ENCODE measurements around the gene TIMM17A.
"Not testable (repeated sequence)": the region's sequence is repeated elsewhere in the genome, so short reads cannot be mapped to it uniquely, and the experiment has no call there.

Gene TIMM17A

DNA sequence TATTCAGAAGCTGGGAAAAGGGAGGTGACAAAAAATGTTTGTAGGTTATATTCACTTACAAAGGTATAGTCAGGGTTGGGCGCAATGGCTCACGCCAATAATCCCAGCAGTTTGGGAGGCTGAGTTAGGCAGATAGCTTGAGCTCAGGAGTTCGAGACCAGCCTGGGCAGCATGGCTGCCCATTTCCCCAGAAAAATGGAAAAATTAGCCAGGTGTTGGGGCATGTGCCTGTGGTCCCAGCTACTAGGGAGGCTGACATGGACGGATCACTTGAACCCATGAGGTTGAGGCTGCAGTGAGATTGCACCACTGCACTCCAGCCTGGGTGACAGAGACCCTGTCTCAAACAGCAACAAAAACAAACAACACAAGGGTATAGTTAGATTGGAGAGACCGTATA is 3.0 kb downstream of the TIMM17A start:
- no peaks in the 10 kb centered on the region for H3K27me3 ChIP-seq (ENCODE audit: control insufficient read depth, insufficient read depth, low read length)
- H3K36me3 ChIP-seq (ENCODE audit: control insufficient read depth, insufficient read depth, low read length), result peaks cover 54% of the 10 kb centered on the region
- no peak overlapping the region for H3K27ac ChIP-seq (ENCODE audit: low read depth, low read length)
- 0 out of 2 replicates have a peak, but pooled peaks cover 3% of the 10 kb centered on the region for H3K4me1 ChIP-seq (ENCODE audit: control insufficient read depth, insufficient read depth, low read length)
- H3K9ac ChIP-seq (ENCODE audit: low read depth, low read length), result no peak overlapping the region
- H3K4me3 ChIP-seq (ENCODE audit: low read depth, low read length), result no peak overlapping the region
- H3K9me3 ChIP-seq (ENCODE audit: control insufficient read depth, insufficient read depth, low read length), result no peaks in the 10 kb centered on the region

DNA sequence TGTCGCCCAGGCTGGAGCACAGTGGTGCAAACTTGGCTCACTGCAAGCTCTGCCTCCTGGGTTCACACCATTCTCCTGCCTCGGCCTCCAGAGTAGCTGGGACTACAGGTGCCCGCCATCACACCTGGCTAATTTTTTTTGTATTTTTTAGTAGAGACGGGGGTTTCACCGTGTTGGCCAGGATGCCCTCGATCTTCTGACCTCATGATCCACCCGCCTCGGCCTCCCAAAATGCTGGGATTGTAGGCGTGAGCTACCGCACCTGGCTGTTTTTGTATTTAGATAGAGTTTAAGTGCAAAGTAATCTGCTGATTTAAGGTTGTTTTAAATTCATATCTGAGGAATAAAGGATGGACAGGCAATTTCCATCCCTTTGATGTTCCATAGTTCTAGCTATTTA is 7.1 kb downstream of the TIMM17A start:
- H3K27ac ChIP-seq (ENCODE audit: low read depth, low read length), result not testable (repeated sequence)
- H3K36me3 ChIP-seq (ENCODE audit: control insufficient read depth, insufficient read depth, low read length), result peaks cover 81% of the 10 kb centered on the region

DNA sequence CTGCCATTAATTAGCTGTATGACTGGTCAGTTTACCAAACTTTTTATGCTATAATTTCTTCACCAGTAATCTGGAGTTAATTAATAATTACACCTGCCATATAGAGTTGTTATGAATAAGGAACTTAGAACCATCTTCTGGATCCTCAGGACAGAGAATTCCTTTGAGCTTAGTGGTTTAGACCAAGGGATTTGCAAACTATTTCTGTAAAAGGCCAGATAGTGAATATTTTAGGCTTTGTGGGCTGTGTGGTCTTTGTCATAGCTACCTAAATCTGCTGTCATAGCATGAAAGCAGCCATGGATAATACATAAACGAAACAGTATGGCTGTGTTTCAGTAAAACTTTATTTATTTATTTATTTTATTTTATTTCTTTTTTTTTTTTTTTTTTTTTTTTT is 9.0 kb downstream of the TIMM17A start:
- no peak overlapping the region for H3K9ac ChIP-seq (ENCODE audit: low read depth, low read length)
- no peaks in the 10 kb centered on the region for H3K27me3 ChIP-seq (ENCODE audit: control insufficient read depth, insufficient read depth, low read length)
- no peak overlapping the region for H3K27ac ChIP-seq (ENCODE audit: low read depth, low read length)
- peaks cover 84% of the 10 kb centered on the region for H3K36me3 ChIP-seq (ENCODE audit: control insufficient read depth, insufficient read depth, low read length)
- H3K4me1 ChIP-seq (ENCODE audit: control insufficient read depth, insufficient read depth, low read length), result no peaks in the 10 kb centered on the region
- H3K4me3 ChIP-seq (ENCODE audit: low read depth, low read length), result no peak overlapping the region
- H3K9me3 ChIP-seq (ENCODE audit: control insufficient read depth, insufficient read depth, low read length), result no peaks in the 10 kb centered on the region

More for the DNA sequence above, 7.1 kb downstream of the TIMM17A start:
- H3K9ac ChIP-seq (ENCODE audit: low read depth, low read length); H3K4me3 ChIP-seq (ENCODE audit: low read depth, low read length); H3K9me3 ChIP-seq (ENCODE audit: control insufficient read depth, insufficient read depth, low read length); H3K4me1 ChIP-seq (ENCODE audit: control insufficient read depth, insufficient read depth, low read length); H3K27me3 ChIP-seq (ENCODE audit: control insufficient read depth, insufficient read depth, low read length): not testable (repeated sequence)

DNA sequence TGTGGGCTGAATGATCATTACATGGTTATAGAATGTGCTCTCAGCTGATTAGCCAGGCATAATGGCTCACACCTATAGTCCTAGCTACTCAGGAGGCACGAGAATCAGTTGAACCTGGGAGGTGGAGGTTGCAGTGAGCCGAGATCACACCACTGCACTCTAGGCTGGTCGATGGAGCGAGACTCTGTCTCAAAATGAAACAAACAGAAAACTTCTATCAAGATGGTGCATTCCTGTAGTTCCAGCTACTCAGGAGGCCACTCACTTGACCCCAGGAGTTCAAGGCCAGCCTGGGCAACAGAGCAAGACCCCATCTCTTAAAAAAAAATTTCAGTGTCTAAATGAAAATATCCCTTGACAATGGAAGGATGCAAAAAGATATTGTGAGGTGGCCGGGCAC is 10.9 kb downstream of the TIMM17A start:
- no peak overlapping the region for H3K9ac ChIP-seq (ENCODE audit: low read depth, low read length)
- H3K36me3 ChIP-seq (ENCODE audit: control insufficient read depth, insufficient read depth, low read length), result peaks cover 91% of the 10 kb centered on the region

DNA sequence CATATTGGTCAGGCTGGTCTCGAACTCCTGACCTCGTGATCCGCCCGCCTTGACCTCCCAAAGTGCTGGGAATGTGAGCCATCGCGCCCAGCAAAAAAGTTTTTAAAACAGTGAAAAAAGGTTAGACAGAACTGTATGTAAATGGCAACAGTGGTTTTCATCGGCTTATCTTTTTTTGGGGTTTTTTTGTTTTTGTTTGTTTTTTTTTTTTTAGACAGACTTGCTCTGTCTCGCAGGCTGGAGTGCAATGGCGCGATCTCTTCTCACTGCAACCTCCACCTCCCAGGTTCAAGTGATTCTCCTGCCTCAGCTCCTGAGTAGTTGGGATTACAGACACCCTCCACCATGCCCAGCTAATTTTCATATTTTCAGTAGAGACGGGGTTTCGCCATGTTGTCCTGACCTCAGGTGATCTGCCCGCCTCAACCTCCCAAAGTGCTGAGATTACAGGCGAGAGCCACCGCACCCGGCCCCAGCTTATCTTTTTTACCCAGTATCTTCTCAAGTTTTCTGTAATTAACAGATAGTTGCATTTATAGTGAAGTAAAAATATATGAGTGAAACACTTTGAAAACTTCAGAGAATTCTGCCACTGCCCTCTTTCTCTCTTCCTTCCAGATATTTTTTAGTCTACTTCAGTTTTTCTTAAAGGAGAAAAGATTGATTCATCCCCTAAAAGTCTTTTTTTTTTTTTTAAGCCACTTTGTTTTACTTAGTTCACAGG is 13.1 kb downstream of the TIMM17A start:
- Histone ChIP-seq H3K9ac (ENCODE audit: low read depth, low read length) (no peak overlapping the region), H3K4me3 (ENCODE audit: low read depth, low read length) (no peak overlapping the region), H3K9me3 (ENCODE audit: control insufficient read depth, insufficient read depth, low read length) (no peaks in the 10 kb centered on the region), H3K27me3 (ENCODE audit: control insufficient read depth, insufficient read depth, low read length) (no peaks in the 10 kb centered on the region), H3K36me3 (ENCODE audit: control insufficient read depth, insufficient read depth, low read length) (peaks cover 70% of the 10 kb centered on the region), H3K27ac (ENCODE audit: low read depth, low read length) (no peak overlapping the region), H3K4me1 (ENCODE audit: control insufficient read depth, insufficient read depth, low read length) (no peaks in the 10 kb centered on the region)

More for the DNA sequence above, 10.9 kb downstream of the TIMM17A start:
- Histone ChIP-seq H3K4me1 (ENCODE audit: control insufficient read depth, insufficient read depth, low read length) (no peaks in the 10 kb centered on the region), H3K27ac (ENCODE audit: low read depth, low read length) (no peak overlapping the region), H3K4me3 (ENCODE audit: low read depth, low read length) (no peak overlapping the region), H3K27me3 (ENCODE audit: control insufficient read depth, insufficient read depth, low read length) (no peaks in the 10 kb centered on the region), H3K9me3 (ENCODE audit: control insufficient read depth, insufficient read depth, low read length) (no peaks in the 10 kb centered on the region)

DNA sequence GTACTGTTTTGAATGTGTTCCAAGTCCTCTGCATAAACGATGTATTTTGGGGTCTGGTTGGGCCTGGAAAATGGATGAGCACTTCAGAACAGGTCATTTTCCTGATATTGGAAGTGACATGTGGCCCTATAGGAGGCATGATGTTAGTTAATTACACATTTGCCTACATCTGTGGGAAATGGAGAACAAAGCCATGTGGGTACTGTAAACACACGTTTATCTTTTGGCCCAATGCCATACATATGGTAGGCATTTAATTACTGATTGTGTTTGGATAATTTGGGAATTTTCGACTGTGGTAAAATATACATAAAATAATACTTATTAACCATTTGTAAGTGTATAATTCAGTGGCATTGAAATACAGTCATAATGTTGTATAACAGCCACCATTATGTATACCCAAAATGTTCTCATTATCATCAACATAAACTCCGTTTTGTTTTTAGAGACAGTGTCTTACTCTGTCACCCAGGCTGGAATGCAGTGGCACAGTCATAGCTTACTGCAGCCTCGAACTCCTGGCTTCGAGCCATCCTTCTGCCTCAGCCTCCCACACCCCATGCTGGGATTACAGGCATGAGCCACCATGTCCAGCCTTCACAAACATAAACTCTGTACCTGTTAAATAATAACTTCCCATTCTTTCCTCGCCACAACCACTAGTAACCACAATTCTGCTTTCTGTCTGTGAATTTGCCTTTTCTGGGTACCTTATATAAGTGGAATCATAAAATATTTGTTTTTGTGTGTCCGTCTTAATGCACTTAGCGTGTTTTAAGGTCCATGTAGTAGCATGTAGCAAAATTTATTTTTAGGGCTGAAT is 15.2 kb downstream of the TIMM17A start:
- H3K4me3 ChIP-seq (ENCODE audit: low read depth, low read length), result no peak overlapping the region
- no peaks in the 10 kb centered on the region for H3K27me3 ChIP-seq (ENCODE audit: control insufficient read depth, insufficient read depth, low read length)
- H3K9ac ChIP-seq (ENCODE audit: low read depth, low read length), result no peak overlapping the region
- H3K36me3 ChIP-seq (ENCODE audit: control insufficient read depth, insufficient read depth, low read length), result peaks cover 53% of the 10 kb centered on the region
- no peak overlapping the region for H3K27ac ChIP-seq (ENCODE audit: low read depth, low read length)
- no peaks in the 10 kb centered on the region for H3K4me1 ChIP-seq (ENCODE audit: control insufficient read depth, insufficient read depth, low read length)
- no peaks in the 10 kb centered on the region for H3K9me3 ChIP-seq (ENCODE audit: control insufficient read depth, insufficient read depth, low read length)

DNA sequence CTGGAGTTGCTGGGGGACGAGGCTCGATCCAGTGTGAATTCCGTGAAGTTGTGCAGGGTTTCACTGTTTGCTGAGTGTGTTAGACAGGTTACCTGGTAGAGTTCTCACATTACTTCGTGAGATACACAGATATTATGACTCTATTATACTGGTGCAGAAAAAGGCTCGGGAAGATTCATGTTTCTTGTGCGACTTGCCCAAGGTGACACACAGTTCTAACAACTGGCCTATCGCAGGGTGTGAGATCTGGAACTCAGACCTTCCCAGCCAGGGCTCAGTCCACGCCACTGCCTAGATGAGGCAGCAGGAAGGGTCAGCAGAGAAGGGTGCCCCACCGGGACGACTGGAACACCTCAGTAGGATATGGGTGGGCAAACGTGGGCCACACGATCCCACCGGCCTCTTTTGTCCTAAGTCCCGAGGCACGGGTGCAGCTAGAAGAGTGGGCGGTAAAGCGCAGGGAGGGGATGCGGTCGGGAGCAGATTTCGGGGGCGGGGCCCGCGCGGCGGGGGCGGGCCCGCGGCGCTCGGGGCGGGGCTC is 26.8 kb downstream of the TIMM17A start:
- no peaks in the 10 kb centered on the region for H3K9me3 ChIP-seq (ENCODE audit: control insufficient read depth, insufficient read depth, low read length)
- H3K36me3 ChIP-seq (ENCODE audit: control insufficient read depth, insufficient read depth, low read length), result 0 out of 2 replicates have a peak, but pooled peaks cover 3% of the 10 kb centered on the region
- no peaks in the 10 kb centered on the region for H3K4me1 ChIP-seq (ENCODE audit: control insufficient read depth, insufficient read depth, low read length)
- peak overlapping the region; percentile 89 for H3K4me3 ChIP-seq (ENCODE audit: low read depth, low read length)
- no peak overlapping the region for H3K9ac ChIP-seq (ENCODE audit: low read depth, low read length)
- H3K27ac ChIP-seq (ENCODE audit: low read depth, low read length), result no peak overlapping the region
- no peaks in the 10 kb centered on the region for H3K27me3 ChIP-seq (ENCODE audit: control insufficient read depth, insufficient read depth, low read length)

DNA sequence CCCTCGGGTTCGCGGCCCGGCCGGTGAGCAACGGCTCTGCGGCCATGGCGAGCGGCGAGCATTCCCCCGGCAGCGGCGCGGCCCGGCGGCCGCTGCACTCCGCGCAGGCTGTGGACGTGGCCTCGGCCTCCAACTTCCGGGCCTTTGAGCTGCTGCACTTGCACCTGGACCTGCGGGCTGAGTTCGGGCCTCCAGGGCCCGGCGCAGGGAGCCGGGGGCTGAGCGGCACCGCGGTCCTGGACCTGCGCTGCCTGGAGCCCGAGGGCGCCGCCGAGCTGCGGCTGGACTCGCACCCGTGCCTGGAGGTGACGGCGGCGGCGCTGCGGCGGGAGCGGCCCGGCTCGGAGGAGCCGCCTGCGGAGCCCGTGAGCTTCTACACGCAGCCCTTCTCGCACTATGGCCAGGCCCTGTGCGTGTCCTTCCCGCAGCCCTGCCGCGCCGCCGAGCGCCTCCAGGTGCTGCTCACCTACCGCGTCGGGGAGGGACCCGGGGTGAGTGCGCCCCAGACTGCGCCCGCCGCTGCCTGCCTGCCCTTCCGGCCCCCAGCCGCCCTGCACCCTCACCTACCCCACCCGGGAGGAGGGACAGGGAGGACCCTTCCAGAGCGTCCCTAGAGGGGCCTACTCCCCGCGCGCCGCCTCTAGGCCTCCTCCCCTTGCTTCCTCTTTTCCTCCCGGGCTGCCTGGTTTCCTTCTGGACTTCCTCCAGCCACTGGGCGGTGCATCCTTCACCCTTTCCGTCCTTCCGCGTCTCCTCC is 27.5 kb downstream of the TIMM17A start, which contains the start of gene RNPEP:
TSS of gene RNPEP (plus strand) at position 26 of the 757 bp plus-strand sequence. CDS start at position 45, 19 bp downstream.
- Histone ChIP-seq H3K9me3 (ENCODE audit: control insufficient read depth, insufficient read depth, low read length) (no peaks in the 10 kb centered on the region), H3K27me3 (ENCODE audit: control insufficient read depth, insufficient read depth, low read length) (no peaks in the 10 kb centered on the region), H3K4me3 (ENCODE audit: low read depth, low read length) (peak within 1 kb of the TSS; percentile 89), H3K36me3 (ENCODE audit: control insufficient read depth, insufficient read depth, low read length) (0 out of 2 replicates have a peak, but pooled peaks cover 3% of the 10 kb centered on the region), H3K4me1 (ENCODE audit: control insufficient read depth, insufficient read depth, low read length) (no peaks in the 10 kb centered on the region), H3K27ac (ENCODE audit: low read depth, low read length) (peak within 1 kb of the TSS; percentile 73), H3K9ac (ENCODE audit: low read depth, low read length) (peak within 1 kb of the TSS; percentile 77)

DNA sequence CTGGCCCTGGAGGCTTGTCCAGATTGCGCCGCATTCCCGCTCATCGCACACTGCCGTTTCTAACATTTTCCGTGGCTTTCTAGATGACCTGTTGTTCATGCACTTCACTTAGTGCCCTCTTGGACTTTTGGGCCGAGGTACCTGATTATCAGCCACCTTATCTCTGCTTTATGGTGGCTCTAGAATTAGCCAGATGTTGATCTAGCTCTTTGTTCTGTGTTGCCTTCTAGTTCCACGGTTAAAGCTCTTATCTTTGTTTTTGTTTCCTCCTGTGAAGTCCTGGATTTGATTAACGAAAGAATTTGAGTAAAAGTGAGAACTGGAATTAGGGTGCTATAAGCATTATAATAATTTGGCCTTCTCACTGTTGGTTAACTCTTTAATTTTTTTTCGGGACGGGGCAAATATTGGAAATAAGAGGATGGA is 28.1 kb downstream of the TIMM17A start:
- Histone ChIP-seq H3K27ac (ENCODE audit: low read depth, low read length) (peak overlapping the region; percentile 51), H3K9ac (ENCODE audit: low read depth, low read length) (peak overlapping the region; percentile 65), H3K27me3 (ENCODE audit: control insufficient read depth, insufficient read depth, low read length) (no peaks in the 10 kb centered on the region), H3K4me1 (ENCODE audit: control insufficient read depth, insufficient read depth, low read length) (no peaks in the 10 kb centered on the region), H3K36me3 (ENCODE audit: control insufficient read depth, insufficient read depth, low read length) (peaks cover 3% of the 10 kb centered on the region), H3K9me3 (ENCODE audit: control insufficient read depth, insufficient read depth, low read length) (no peaks in the 10 kb centered on the region), H3K4me3 (ENCODE audit: low read depth, low read length) (peak overlapping the region; percentile 89)

DNA sequence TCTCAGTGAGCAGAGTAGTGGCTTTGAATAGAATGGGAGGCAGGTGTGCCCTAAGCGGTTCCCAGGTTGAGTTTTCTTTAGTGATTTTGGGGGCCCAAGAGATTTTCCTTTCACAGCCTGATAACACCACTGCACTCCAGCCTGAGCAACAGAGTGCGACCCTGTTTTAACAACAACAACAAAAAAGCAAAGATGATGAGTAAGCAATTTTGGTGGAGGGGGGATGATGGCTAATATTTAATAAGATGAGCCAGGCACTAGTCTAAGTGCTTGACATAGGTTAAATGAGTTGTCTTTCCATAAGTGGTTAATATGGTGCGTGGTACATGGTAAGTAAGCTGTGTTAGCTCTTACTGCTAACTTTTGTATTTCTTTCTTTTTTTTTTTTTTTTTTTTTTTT is 29.1 kb downstream of the TIMM17A start:
- Histone ChIP-seq H3K4me3 (ENCODE audit: low read depth, low read length) (no peak overlapping the region), H3K27me3 (ENCODE audit: control insufficient read depth, insufficient read depth, low read length) (no peaks in the 10 kb centered on the region), H3K4me1 (ENCODE audit: control insufficient read depth, insufficient read depth, low read length) (no peaks in the 10 kb centered on the region), H3K27ac (ENCODE audit: low read depth, low read length) (no peak overlapping the region), H3K9me3 (ENCODE audit: control insufficient read depth, insufficient read depth, low read length) (no peaks in the 10 kb centered on the region), H3K36me3 (ENCODE audit: control insufficient read depth, insufficient read depth, low read length) (peaks cover 14% of the 10 kb centered on the region), H3K9ac (ENCODE audit: low read depth, low read length) (no peak overlapping the region)
